GM19324 (cell line): Measurements from ENCODE around the gene THUMPD3.
A peak's percentile ranks its signal among the peaks of the same experiment; 100 is the strongest.

Experiments used
- ATAC-seq: cut with Tn5 transposase; IDR thresholded peaks from one replicate; pipeline ENCODE4 v1.9.1; 2021; ENCODE audit warnings: mild to moderate bottlenecking, moderate library complexity; ENCODE audit not compliant: unreplicated experiment, low FRiP score

THUMPD3 gene, protein sequence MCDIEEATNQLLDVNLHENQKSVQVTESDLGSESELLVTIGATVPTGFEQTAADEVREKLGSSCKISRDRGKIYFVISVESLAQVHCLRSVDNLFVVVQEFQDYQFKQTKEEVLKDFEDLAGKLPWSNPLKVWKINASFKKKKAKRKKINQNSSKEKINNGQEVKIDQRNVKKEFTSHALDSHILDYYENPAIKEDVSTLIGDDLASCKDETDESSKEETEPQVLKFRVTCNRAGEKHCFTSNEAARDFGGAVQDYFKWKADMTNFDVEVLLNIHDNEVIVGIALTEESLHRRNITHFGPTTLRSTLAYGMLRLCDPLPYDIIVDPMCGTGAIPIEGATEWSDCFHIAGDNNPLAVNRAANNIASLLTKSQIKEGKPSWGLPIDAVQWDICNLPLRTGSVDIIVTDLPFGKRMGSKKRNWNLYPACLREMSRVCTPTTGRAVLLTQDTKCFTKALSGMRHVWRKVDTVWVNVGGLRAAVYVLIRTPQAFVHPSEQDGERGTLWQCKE

DNA sequence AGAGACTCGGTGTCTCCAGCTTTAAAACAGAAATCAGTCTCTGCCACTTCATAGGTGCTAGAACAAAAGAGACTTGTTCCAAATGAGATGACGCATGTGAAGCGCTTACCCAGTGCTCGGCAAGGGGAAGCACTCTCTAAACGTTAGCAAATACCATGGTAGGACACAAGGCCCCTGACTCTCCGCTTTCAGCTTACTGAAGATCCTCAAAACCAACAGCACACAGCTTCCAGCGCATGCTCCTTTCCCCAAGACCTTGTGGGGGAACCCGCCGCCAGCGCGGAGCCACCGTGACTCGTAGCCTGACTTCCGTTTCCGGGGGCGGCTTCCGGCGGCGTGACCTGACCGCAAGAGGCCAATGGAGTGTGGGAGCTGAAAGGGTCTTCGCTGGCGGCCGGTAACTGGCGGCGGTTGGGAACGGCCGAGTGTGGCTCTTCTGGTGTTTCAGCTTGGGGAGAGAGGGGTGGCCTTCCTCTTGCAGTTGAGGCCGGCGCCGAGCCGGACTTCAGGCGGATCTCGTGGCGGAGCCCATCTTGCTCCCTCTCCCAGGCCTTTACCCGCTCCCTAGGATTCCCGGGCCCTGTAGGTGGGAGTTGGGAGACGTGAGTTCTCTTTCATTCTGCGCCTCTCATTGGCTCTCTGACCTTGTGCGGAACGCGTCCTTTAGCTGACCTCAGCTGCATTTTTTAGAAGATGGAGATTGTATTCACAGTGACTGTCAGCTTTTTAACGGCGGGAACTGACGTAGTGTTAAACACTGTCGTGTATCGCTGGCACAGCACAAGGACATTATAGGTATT is at the start of gene THUMPD3:
Gene THUMPD3 (plus strand): TSS at position 324 of the 800 bp plus-strand sequence. CDS start 2,015 bp downstream, outside the sequence.
- peak; percentile 97 for ATAC-seq

DNA sequence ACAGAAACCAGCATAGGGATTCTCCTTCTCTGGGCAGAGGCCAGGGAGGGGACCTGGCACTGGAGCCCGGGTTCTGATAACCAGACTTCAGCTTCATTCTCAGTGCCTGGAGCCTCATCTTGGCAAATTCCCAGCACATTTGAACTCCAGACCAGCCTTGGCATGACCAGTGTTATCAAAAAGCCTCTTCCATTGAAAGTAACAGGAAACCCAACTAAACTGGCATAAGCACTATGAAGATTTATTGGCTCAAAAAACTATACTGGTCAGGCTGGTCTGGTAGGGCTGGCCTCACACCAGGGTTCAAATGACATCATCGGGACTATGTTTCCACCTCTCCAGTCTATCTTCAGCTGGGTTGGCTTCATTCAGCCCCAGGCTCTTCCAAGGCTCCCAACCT is 48.1 kb upstream of the THUMPD3 start:
- no peak for ATAC-seq

DNA sequence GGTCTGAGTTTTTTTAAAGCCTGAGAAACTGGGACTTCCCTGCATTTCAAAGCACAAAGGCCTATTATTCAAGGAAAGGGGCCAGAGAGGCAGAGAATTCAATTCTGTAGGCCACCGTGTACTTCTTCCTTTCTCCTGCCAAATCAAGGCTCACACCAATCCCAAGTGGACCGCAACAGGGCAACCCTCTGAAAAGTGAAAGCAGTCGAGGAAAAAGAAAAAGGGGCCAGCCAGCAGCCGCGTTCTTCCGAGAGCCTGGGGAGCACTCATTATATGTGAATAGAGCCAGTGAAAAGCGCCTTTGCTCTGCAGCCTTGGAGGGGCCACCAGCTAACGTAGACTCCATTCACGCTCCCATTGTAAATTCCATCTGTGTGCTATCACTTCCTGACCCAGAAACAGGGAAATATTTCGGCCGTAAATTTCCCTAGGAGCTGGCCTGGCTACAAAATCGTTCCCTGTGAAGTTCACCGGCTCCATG is 45.9 kb upstream of the THUMPD3 start:
- no peak for ATAC-seq

DNA sequence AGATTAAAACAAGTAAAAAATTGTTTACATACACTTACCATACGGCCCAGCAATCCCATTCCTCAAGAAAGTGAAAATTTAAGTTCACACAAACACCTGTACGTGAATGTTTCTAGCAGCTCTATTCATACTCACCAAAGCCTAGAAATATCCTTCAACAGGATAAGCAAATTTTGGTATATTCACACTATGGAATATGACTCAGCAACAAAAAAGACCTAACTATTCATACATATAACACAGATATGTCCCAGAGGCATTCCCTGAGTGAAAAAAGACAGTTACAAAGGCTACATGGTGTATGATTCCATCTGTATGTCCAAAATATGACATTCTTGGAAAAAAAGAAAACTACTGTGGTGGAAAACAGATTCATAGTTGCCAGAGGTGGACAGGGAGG is 40.1 kb upstream of the THUMPD3 start:
- no peak for ATAC-seq

DNA sequence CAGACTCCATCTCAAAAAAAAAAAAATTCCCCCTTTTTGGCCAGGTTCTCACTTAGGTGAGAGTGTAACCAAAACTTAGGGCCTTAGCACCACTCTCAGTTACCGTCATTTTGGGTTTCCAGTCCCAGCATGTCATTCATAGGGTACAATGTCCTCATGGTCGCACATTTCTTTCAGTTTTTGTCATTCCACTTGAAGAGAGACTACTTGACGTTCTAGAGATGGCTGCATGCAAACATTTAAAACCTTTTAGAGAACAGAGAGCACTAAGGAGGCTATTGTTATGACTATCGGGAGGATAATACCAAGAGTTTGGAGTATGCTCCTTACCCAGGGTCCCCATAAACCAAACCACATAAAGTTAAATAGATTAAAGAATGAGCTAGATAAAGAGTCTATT is 37.9 kb upstream of the THUMPD3 start:
- ATAC-seq, result no peak

DNA sequence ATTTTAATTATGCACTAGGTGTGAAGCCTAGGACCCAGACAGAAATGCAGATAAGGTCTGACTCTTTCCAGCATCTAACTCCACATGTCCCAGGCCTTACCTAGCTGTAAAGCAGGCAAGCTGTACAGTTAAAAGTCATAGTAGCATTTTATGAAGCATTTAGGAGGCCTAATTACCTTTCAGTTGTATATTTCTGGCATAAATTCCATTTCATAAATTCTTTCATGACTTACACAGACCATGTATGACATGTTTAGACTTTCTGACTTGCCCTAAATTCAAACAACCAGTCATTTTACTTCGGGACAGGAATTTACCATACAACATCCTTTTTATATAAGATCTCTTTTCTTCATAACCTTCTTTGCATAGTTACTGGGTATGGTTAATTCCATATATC is 35.3 kb upstream of the THUMPD3 start:
- no peak for ATAC-seq

DNA sequence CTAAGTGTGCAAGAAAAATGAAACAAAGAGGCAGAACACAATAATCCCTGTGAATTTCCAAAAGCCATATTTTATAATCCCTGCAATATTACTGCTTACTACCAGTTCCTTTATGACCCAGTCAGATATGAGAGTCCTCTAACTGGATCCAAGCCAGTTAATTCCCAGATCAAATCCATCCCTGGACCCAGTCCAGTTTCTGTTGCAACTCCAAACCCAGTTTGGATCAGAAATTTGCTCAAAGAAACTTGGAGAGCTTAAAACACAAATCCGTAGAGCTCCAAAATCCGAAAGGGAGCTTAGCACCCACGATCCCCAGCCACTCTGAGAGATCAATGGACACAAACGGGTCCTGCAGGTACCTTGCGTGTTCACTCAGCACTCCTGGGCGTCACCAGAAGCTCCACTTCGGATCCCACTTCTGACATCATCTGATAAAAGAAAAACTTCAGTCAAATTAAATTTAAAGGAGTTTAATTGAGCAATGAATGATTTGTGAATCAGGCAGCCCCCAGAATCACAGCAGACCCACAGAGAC is 32.6 kb upstream of the THUMPD3 start:
- no peak for ATAC-seq

DNA sequence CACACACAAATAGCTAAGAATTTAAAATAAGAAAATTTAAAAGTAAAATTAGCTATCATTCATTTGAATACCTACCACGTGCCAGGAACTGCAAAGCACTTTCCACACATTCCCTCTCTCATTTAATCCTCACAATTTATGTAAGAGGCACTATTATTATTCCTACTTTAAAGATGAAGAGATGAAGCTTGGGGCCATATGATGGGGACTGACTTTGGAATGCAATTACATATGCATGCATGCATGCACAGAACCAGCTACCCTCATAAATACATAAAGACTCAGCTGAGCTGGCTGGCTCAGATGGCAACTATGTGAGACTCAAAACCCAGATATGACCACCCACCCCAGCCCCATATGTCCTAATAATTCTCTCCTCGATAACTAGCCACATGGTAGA is 31.7 kb upstream of the THUMPD3 start:
- ATAC-seq, result no peak

DNA sequence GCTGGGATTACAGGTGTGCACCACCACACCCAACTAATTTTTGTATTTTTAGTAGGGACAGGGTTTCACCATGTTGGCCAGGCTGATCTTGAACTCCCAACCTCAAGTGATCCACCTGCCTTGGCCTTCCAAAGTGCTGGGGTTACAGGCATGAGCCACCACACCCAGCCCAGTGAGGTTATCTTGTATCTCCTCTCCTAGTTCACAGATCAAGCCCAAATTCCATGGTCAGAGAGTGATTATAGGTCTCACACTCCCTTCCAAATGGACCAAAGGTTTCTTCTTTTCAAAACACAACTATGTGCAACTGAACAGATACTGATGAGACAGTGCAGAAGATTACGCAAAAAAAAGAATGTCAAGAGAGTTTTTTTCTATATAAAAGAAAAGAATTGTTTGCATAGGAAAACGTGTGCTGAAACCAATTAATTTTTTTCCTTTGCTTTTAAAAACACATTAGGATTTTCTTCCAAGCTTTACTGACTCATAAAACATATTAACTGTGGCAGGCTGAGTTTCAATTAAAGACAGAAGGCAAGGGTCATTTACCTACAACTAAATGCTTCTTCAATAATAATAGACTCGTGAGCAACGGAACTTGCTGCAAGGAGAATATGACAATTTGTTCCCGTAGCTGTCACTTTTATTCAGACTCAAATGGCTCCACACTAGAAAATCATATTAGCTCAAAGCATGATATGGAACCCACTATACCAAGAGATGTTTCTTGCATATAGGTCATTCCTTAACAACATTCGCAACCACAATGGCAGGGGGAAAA is 30.4 kb upstream of the THUMPD3 start:
- no peak for ATAC-seq

DNA sequence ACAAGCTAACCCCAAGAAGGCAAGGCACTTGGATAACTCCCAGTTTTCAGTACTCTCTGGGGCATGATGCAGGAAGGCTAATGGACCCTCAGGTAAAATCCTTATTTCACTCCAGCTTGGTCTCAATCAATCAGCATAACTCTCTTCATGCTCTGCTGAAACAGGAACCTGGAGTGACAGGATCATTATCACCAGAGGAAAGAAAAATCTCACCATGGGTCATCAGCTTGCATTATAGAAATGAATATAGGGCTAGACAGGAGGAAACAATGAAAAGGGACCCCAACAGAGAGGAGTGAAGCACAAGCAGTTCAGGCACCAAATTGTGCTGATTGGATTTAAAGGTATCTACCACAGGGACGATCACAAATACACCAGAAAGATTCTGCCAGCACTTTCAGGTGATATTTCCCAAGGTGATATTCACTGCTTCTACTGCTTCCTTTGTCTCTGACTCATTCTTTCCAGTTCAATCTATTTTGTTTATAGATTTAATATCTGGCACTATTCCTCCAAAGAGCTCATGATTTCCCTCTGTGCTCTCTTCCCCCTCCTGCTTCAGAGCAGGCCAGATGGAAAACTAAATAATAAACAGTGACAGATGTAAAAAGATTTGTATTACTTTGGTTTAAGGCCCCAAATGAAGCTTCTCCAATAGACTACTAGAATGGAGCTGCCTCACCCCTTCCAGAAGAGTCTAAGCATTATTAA is 22.9 kb upstream of the THUMPD3 start:
- no peak for ATAC-seq

DNA sequence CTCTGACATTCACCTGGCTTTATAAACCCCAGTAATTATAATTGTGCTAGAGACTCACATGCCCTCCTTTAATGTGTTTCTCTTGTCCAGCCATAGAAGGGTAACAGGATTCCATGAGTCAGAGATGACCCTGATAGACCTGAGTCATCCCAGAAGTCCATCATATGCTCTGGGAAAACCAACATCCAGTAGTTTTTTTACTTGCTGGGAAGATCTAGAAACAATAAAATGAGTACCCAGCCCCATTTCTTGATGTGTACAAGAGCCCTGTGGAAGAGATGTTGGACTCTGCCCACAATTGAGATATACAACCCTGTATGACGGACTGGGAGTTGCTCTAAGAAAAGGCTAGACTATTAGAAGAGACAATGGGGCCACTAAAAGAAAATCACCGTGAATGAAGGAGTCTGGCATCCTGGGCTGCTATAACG is 22.4 kb upstream of the THUMPD3 start:
- no peak for ATAC-seq

DNA sequence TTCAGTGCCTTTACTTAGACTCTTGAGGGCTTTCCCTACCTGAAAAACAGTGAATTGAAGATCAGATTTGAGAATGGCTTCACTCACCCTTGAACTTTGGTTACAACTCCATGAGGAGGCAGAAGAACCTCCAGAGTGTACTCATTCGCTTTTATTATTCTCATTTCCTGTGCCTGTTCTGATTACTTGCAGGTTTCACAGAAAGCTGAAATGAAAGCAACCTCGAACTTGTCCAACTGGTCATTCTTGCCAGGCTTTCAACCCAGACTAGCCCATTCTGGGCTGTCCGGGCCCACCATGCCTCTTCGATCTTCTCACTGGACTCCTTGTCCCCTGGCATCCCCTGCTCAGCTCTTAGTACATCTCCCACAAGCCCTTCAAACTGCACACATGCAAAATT is 20.2 kb upstream of the THUMPD3 start:
- no peak for ATAC-seq

DNA sequence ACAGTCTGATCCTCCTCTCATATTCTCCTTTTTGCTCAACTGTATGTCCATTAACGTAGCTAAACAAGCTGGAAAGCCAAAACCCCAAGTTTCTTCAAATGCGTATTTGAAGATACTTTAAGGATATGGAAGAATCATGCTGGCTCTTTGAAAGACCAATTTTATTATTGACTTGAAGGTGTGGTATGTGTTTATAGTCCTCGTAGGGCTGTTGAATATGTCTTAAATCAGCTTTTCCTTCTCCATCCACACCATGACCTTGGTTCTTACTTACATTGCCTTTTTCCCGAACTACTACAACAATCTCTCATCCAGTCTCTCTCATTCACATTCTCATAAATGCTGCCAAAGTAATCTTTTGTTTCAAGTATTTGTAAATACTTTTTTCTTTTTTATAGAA is 19.7 kb upstream of the THUMPD3 start:
- no peak for ATAC-seq

DNA sequence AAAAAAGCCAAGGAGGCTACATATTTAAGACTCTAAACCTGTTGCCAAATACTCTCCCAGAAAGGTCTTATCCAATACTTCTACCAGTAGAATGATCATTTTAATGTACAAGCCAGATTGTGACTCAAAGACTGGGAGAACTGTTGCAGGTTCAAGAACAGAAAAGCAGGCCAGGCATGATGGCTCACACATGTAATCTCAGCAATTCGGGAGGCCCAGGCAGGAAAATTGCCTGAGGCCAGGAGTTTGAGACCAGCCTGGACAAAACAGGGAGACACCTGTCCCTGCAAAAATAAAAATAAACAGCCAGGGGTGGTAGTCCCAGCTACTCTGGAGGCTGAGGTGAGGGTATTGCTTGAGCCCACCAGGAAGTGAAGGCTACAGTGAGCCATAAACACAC is 17.8 kb upstream of the THUMPD3 start:
- no peak for ATAC-seq

DNA sequence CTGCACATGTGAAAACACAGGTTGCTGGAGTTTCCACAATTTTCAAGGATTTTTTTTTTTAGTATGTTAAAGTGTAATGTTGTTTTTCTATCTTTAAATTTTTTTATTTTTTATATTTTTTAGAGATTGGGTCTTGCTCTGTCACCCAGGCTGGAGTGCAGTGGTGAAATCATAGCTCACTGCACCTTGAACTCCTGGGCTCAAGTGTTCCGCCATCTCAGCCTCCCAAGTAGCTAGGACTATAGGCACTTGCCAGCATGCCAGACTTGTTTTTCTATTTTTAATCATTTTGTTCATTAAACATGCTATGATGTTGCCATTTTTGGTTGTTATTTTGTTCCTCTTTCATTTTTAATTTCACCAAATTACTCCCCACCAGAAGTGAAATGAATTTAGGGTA is 16.7 kb upstream of the THUMPD3 start:
- no peak for ATAC-seq

DNA sequence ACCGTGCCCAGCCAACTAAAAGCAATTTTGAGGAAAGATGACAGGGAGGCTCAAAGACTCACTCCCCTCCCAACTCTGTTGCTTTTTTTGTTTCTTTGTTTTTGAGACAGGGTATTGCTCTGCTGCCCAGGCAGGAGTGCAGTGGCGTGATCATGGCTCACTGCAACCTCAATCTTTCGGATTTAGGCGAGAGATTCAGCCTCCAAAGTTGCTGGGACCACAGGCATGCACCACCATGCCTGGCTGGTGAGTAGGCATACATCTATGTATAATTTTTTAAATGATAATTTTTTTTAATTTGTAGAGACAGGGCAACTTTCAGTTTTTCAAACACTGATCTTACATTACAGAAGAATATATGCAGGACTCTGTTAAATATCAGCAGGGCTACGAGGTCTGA is 15.8 kb upstream of the THUMPD3 start:
- ATAC-seq, result no peak

DNA sequence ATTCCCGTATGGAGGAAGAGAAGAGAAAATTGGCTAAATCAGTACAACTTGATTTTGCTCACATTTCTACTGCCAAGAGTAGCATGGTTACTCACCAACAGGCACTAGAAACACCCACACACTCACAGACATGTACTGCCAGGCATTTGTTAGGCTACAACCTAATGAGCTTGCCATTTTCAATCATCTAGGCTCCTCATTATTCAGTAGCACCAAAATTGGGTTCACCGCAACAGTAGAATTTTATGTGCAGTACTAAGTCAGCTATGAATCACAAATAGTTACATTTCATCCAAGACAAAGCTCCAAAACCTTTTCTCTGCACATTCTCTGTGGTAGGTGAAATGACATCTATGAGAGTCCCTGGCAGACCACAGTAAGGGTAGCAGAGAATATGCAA is 15.0 kb upstream of the THUMPD3 start:
- no peak for ATAC-seq

DNA sequence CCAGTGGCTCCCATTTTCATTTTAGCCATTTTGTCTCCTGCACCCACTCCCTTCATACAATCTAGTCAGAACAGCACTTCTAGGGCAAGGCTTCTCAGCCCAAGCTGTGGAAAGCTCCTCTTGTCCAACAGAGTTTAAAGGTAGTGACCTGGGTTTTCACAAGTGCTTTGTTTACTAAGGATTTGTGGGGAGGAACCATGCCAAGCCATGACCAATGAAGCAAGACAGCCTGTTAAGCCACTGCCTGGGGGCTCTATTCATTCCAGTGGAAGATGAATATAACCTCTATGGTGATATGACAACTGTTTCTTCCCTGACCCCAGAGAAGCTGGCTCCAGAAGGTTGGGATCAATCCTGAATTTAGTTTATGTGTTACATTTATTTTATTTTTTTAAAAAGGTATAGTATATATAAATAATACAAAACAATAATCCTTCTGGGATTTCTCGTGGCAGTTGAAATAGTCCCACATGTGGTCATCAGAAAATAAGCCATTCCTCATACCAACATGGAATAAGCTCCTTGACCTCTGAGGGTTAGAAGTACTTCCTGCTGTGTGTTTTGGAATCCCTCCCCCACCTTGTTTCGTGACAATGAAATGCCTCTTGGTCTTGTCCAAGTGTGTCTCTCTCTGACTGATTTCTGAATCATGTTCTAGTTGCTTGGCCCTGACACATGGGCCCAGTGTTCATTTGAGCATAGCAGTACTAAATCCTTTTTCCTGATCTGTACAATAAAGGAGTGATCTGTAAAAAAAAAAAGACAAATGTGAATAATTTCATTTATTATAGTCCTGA is 13.3 kb upstream of the THUMPD3 start:
- ATAC-seq, result no peak

DNA sequence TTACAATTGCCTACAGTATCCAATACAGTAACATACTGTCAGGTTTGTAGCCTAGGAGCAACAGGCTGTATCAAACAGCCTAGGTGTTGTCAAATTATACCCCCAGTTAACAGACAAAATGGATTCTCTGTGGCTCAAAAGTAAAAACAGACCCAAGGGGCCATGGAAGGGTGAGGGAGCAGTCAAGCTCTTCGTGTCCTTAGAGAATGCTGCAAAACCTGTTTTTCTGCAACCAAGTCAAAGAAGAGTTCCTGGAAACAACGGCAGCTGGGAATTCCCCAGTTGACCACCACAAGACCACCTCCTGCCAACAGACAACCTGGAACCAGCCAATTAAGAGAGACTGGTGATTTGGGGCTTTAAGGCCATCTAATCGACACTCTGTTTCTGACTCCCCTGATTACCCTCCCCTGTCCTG is 11.1 kb upstream of the THUMPD3 start:
- ATAC-seq, result no peak
